Lower lobe of right lung (tissue), 2 donors: ENCODE data around the gene ANGPTL2. TPM values are rescaled to one million over a fixed set of nuclear protein-coding genes. Genes with fewer than 3 reads are reported as not detected.

Source experiments
- ATAC-seq, 2 donors: fragments of 200-7000 bp; cut with Tn5 transposase; one replicate each; pipeline ENCODE4 v1.9.1; 2020 to 2022; ENCODE audit warnings: mild to moderate bottlenecking in 2 of 2, moderate library complexity in 2 of 2
- DNase-seq: peaks from one replicate; pipeline ENCODE4 v3.0.0-alpha.2; 2020
- H3K27ac ChIP-seq: fragments of 200-600 bp; one replicate; pipeline ENCODE4 v1.8.0; 2022
- H3K27me3 ChIP-seq: fragments of 200-600 bp; one replicate; pipeline ENCODE4 v1.8.0; 2022; ENCODE audit warnings: low read depth
- H3K36me3 ChIP-seq: fragments of 200-600 bp; one replicate; pipeline ENCODE4 v1.8.0; 2022; ENCODE audit warnings: mild to moderate bottlenecking
- H3K4me1 ChIP-seq: fragments of 200-600 bp; one replicate; pipeline ENCODE4 v1.8.0; 2022
- H3K4me3 ChIP-seq: fragments of 200-600 bp; one replicate; pipeline ENCODE4 v1.8.0; 2022; ENCODE audit warnings: mild to moderate bottlenecking
- H3K9me3 ChIP-seq: fragments of 200-600 bp; one replicate; pipeline ENCODE4 v1.8.0; 2022
- CTCF ChIP-seq: fragments of 200-600 bp; IDR thresholded peaks from one replicate; pipeline ENCODE4 v1.8.0; 2022; ENCODE audit warnings: antibody characterized with exemption, mild to moderate bottlenecking
- intact Hi-C: fragments of 100-400 bp; cut with DNase I; formaldehyde crosslinking; loops from one replicate; pipeline ENCODE4 v1.11.0; 2022
- total RNA-seq: library from RNA; stranded (reverse); fragmentation: NEBNext Ultra II Directional; extraction: Animal tissue kit (Norgen Biotek cat#: 25700); gene quantifications from one replicate; pipeline ENCODE4 v1.2.1, GENCODE V29; 2021
- donor health status: DM: no; HTN: yes; CAD: no; lungs with severe emphysema.

ANGPTL2 gene
- total RNA-seq, 1 donor from 2014 or later = 11.4 TPM

- ATAC-seq (peak; percentile 41 to 80), DNase-seq (no peak)
- H3K27me3 ChIP-seq = no peaks in the 10 kb centered on the region
- H3K4me3 ChIP-seq = no peak overlapping the region
- H3K9me3 ChIP-seq = peaks cover 1% of the 10 kb centered on the region
- no peak for TF ChIP-seq CTCF
- peaks cover 14% of the 10 kb centered on the region for H3K4me1 ChIP-seq
- intact Hi-C loops = no loop called here
- H3K27ac ChIP-seq = no peak overlapping the region
- H3K36me3 ChIP-seq = no peaks in the 10 kb centered on the region
These were observed 55.6 kb downstream of the ANGPTL2 start for GRCh38 chr9:127066851-127067136.

- Histone ChIP-seq H3K4me3 (no peak overlapping the region), H3K27me3 (no peaks in the 10 kb centered on the region), H3K27ac (no peak overlapping the region), H3K9me3 (no peaks in the 10 kb centered on the region), H3K4me1 (peaks cover 14% of the 10 kb centered on the region), H3K36me3 (no peaks in the 10 kb centered on the region)
- DNase-seq (no peak), ATAC-seq (no peak)
- intact Hi-C loops = no loop called here
- no peak for TF ChIP-seq CTCF
These were observed 56.2 kb downstream of the ANGPTL2 start for GRCh38 chr9:127066060-127066850.

GRCh38 chr9:127065592-127065991 lies 56.8 kb downstream of the ANGPTL2 start:
- Histone ChIP-seq H3K36me3 (no peaks in the 10 kb centered on the region), H3K4me3 (no peak overlapping the region), H3K9me3 (no peaks in the 10 kb centered on the region), H3K27ac (no peak overlapping the region), H3K4me1 (peaks cover 14% of the 10 kb centered on the region), H3K27me3 (no peaks in the 10 kb centered on the region)
- DNase-seq (no peak), ATAC-seq (no peak)
- intact Hi-C loops = no loop called here
- TF ChIP-seq CTCF = no peak

GRCh38 chr9:127064335-127064734 lies 58.1 kb downstream of the ANGPTL2 start:
- no peak overlapping the region for H3K27ac ChIP-seq
- no peaks in the 10 kb centered on the region for H3K27me3 ChIP-seq
- intact Hi-C loops = no loop called here
- H3K9me3 ChIP-seq = no peaks in the 10 kb centered on the region
- H3K4me3 ChIP-seq = no peak overlapping the region
- H3K36me3 ChIP-seq = no peaks in the 10 kb centered on the region
- ATAC-seq (no peak), DNase-seq (no peak)
- H3K4me1 ChIP-seq = peaks cover 20% of the 10 kb centered on the region
- no peak for TF ChIP-seq CTCF

GRCh38 chr9:127061411-127061810 lies 61.0 kb downstream of the ANGPTL2 start:
- Histone ChIP-seq H3K4me1 (peaks cover 24% of the 10 kb centered on the region), H3K27me3 (no peaks in the 10 kb centered on the region), H3K27ac (no peak overlapping the region), H3K4me3 (no peak overlapping the region), H3K36me3 (no peaks in the 10 kb centered on the region), H3K9me3 (no peaks in the 10 kb centered on the region)
- intact Hi-C loops = no loop called here
- ATAC-seq (no peak), DNase-seq (no peak)
- no peak for TF ChIP-seq CTCF
